Fibroblast of pulmonary artery (primary cell): Measurements from ENCODE around the gene DPEP2NB.

ENCODE experiments used
- DNase-seq: peaks from one replicate; pipeline ENCODE4 v3.0.0-alpha.2; 2010; ENCODE audit warnings: low read depth
- H3K4me3 ChIP-seq: replicated peaks from 2 replicates; pipeline ENCODE4 v1.5.1; 2011; ENCODE audit warnings: low read depth, mild to moderate bottlenecking, control low read depth, low read length, moderate library complexity
- TF ChIP-seq, protein P1 (sequence below): IDR thresholded peaks from 2 replicates; pipeline ENCODE4 v1.5.1; 2011; ENCODE audit warnings: mild to moderate bottlenecking, control low read depth, low read length, inconsistent platforms; ENCODE audit errors: missing control alignments

Gene DPEP2NB, protein sequence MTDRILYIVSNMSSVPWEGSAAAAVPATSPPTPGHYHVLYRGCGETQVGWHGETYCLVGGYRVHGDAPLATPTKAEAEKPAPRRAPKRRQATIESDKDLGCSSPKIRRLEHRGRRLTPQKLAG

DNA sequence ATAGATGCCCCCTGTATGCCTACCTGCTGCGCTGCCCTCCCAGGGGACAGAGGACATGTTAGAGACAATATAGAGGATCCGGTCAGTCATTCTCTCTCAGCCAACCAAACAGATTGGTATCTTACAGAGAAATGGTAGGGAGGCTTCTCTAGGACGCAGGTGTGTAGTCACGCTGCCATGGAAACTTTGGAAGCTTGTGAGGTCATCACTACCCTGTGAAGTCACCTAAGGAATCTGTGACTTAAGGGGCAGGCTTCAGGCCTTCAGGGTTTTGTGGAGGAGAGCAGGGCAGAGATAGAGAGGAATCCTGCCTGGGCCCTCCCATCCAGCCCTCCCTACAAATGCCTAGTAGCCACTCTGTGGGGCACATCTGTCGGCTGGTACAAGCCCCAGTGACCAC lies at the start of gene DPEP2NB:
DPEP2NB (minus strand) TSS at position 231 of the 400 bp plus-strand sequence; CDS start at position 90, 141 bp downstream.
- no peak for DNase-seq
- H3K4me3 ChIP-seq = no peak within 1 kb of the TSS
- TF ChIP-seq, protein P1, sequence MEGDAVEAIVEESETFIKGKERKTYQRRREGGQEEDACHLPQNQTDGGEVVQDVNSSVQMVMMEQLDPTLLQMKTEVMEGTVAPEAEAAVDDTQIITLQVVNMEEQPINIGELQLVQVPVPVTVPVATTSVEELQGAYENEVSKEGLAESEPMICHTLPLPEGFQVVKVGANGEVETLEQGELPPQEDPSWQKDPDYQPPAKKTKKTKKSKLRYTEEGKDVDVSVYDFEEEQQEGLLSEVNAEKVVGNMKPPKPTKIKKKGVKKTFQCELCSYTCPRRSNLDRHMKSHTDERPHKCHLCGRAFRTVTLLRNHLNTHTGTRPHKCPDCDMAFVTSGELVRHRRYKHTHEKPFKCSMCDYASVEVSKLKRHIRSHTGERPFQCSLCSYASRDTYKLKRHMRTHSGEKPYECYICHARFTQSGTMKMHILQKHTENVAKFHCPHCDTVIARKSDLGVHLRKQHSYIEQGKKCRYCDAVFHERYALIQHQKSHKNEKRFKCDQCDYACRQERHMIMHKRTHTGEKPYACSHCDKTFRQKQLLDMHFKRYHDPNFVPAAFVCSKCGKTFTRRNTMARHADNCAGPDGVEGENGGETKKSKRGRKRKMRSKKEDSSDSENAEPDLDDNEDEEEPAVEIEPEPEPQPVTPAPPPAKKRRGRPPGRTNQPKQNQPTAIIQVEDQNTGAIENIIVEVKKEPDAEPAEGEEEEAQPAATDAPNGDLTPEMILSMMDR = no peak

DNA sequence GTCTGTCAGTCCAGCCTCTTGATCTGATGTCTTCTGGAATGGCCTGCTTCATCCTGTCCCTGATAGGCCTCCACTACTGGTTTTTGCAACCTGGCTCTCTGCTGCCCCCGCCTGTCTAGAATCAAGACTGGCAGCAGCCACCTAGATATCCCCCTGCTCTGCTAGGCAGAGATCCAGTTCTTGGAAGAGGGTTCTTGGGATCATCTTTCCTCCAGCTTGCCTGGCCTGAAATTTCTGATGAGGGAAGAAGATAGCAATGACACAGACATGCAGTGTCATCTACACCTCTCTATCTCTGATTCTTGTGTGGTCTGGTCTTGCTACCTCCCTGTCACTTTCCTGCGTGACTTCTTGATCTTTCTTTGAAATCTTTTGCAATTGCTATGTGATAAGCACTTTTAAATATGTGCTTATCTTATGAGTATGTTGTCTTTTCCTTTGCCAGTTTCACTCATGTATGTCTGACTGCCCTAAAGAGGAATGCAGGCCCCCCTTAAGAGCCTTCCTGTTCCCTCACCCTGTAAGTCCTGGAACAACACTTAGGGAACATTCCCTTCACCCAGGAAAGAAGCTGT lies 49.2 kb upstream of the DPEP2NB start:
- TF ChIP-seq, protein P1 = peak; percentile 90
- H3K4me3 ChIP-seq = no peak overlapping the region

DNA sequence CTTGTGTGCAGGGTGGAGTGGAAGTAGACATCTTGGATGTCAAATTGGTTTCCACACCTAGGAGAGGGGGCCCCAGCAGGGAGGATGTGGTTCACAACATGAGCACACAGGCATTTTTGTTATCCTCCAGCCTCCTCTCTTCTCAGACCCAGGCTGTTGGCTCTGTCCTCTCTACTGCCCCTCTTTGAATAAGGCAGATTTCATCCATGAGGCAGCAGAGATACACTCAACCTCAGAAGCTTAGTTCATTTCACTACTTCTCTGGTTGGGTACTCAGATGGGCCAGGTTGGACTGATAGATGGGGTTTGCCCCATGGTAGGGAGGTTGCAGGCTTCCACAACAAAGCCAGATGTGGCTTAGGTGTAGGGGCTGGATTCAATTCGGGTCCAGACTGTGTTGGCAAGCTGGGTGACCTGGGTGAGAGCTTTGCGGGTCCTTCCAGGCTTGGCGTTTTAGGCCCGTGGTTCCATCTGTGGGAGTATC lies 47.2 kb upstream of the DPEP2NB start:
- no peak overlapping the region for H3K4me3 ChIP-seq
- DNase-seq = no peak
- TF ChIP-seq, protein P1 = no peak

More for the DNA sequence above, 49.2 kb upstream of the DPEP2NB start:
- DNase-seq = peak; percentile 86

DNA sequence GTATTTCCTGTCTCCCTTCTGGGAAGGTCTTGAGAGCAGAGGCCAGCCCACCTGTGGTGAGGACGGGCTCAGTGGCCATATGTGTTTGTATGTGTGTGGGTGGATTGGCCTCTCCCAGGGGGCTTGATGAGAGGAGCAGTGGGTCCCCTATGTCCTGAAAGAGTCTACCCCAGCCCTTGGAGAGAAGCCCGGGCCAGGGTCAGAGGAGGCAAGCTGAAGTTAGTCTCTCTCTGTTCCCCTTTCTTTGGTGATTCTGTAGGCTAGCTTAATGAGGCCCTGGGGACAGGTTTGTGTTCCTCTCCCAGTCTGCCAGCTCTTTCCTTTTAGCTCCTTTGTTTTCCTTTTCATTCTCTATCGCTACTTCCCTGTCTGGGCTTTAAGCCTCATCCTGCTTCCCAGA lies 45.7 kb upstream of the DPEP2NB start:
- H3K4me3 ChIP-seq = no peak overlapping the region
- TF ChIP-seq, protein P1 = no peak
- no peak for DNase-seq

DNA sequence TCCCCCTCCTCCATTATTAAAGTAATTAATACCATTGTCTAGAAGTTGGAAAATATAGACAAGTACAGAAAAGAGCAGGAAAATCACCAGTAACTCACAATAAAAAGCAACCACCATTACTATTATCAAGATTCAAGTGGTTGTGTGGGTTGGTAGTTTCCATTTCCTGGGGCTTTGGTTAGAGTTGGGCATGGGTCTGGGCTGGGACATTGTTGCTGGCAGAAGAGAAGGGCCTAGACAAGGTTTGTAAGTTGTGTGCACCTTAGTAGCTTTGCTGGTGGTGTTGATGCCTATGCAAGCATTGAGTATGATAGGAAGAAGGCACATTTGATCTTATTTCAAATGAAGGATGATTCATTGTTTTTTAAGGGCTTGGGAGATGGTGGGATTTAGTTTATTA lies 44.1 kb upstream of the DPEP2NB start:
- TF ChIP-seq, protein P1 = no peak
- no peak overlapping the region for H3K4me3 ChIP-seq
- no peak for DNase-seq

DNA sequence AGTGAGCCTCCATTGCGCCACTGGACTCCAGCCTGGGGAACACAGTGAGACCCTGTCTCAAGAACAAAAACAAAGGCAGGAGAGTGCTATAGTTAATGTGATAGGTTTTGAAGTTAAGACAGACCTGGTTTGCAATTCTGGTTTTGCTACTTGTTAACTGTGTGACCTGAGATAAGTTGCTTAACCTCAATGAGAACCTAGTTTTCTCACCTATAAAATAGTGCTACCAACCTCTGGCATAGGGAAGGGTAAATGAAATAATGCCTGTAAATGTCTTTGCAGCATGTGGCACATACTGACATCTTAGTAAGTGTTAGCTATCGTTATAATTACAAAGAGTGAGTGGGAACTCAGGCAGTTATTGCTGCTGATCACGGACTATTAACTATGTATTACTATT lies 39.7 kb upstream of the DPEP2NB start:
- no peak overlapping the region for H3K4me3 ChIP-seq
- DNase-seq = no peak
- TF ChIP-seq, protein P1 = no peak

DNA sequence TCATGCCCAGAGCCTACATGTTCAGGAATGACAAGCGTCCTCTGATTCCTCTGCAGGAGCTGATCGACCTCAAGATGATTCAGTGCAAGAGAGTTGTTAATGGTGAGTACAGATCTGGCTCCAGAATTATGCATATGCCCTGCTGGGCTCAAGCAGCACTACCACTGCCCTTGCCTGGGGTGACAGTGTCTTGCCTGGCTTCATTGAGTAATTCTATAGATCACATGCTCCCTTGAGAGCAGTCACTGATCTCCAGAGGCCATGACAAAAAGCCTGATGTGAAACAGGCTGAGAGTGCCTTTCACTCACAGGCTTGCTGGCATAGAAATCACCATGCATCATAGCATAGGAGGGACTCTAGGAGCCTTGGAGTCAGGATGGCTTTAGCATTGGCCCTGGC lies 33.7 kb upstream of the DPEP2NB start:
- H3K4me3 ChIP-seq = no peak overlapping the region
- TF ChIP-seq, protein P1 = no peak
- DNase-seq = no peak
